HL-60 (cell line): ENCODE results near the gene CNNM1.

Experiments
- DNase-seq, 2 experiments: peaks; one replicate each; pipeline ENCODE4 v3.0.0-alpha.2; 2010 to 2020; ENCODE audit warnings: low read depth in 1 of 2, low spot score in 1 of 2
- H3K27ac ChIP-seq: fragments of 250-450 bp; sonication (Bioruptor Pico); replicated peaks from 2 replicates; pipeline ENCODE4 v1.5.1; 2020; ENCODE audit warnings: mild to moderate bottlenecking, moderate library complexity
- H3K27me3 ChIP-seq: fragments of 250-450 bp; sonication (Bioruptor Pico); 2 replicates; pipeline ENCODE4 v1.5.1; 2021; ENCODE audit warnings: mild to moderate bottlenecking, moderate library complexity; ENCODE audit not compliant: insufficient read depth, poor library complexity, severe bottlenecking
- H3K4me3 ChIP-seq: replicated peaks from 2 replicates; pipeline ENCODE4 v1.5.1; 2011; ENCODE audit warnings: mild to moderate bottlenecking, control low read depth, low read length; ENCODE audit not compliant: insufficient read depth
- GABPA ChIP-seq: IDR thresholded peaks from 2 replicates; pipeline ENCODE4 v1.6.1; 2012; ENCODE audit warnings: low read depth
- POLR2AphosphoS5 ChIP-seq: IDR thresholded peaks from 2 replicates; pipeline ENCODE4 v1.6.1; 2012; ENCODE audit warnings: low read depth
- SPI1 ChIP-seq: IDR thresholded peaks from 2 replicates; pipeline ENCODE4 v1.6.1; 2012; ENCODE audit warnings: low read depth, mild to moderate bottlenecking, borderline replicate concordance
- TF ChIP-seq, protein P1 (sequence below): IDR thresholded peaks from one replicate; pipeline ENCODE4 v1.5.1; 2011; ENCODE audit warnings: low read length, control low read depth, inconsistent platforms; ENCODE audit not compliant: insufficient read depth
- TF ChIP-seq, protein P2 (sequence below): IDR thresholded peaks from 2 replicates; pipeline ENCODE4 v1.6.1; 2012; ENCODE audit warnings: low read depth; ENCODE audit not compliant: insufficient replicate concordance

Gene CNNM1

DNA sequence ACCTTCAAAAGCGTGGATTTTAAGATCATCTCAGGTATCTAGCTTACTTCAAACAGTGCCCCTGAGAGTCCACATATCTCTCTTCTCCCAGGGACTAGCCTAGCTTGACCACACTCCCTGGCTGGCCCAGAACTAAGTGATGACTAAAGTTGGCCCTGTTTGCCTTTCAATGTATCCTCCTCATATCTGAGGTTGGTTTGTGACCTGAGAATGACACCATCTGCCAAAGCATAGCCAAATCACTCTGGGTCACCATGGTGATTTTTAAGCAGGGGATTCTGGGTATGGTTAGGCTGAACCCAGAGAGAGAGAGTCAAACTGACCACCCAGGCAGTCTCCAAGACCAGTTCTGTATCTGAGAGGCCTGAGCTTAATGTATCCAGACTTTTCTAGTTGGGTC is 16.2 kb downstream of the CNNM1 start:
- no peak for DNase-seq
- TF ChIP-seq, protein P1, sequence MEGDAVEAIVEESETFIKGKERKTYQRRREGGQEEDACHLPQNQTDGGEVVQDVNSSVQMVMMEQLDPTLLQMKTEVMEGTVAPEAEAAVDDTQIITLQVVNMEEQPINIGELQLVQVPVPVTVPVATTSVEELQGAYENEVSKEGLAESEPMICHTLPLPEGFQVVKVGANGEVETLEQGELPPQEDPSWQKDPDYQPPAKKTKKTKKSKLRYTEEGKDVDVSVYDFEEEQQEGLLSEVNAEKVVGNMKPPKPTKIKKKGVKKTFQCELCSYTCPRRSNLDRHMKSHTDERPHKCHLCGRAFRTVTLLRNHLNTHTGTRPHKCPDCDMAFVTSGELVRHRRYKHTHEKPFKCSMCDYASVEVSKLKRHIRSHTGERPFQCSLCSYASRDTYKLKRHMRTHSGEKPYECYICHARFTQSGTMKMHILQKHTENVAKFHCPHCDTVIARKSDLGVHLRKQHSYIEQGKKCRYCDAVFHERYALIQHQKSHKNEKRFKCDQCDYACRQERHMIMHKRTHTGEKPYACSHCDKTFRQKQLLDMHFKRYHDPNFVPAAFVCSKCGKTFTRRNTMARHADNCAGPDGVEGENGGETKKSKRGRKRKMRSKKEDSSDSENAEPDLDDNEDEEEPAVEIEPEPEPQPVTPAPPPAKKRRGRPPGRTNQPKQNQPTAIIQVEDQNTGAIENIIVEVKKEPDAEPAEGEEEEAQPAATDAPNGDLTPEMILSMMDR, result no peak
- no peak overlapping the region for H3K4me3 ChIP-seq
- no peak overlapping the region for H3K27ac ChIP-seq
- H3K27me3 ChIP-seq, result no peaks in the 10 kb centered on the region

DNA sequence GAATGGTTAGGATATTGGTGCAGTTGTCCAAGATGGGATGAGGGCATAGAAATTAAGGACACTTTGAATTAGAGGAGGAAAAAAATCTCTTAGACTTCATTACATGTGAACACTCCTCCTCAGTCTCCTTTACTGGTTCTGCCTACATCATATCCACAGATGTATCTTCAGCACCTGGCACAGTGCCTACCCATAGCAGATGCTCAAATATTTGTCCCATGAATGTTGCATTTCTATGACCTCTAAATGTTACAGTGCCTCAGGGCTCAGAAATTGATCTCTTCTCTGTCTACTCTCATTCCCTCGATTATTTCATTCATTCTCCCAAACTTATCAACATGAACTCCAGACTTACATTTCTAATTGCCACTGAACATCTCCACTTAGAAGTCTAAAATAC is 17.1 kb downstream of the CNNM1 start:
- TF ChIP-seq POLR2AphosphoS5 (no peak), GABPA (no peak), SPI1 (no peak)
- TF ChIP-seq, protein P2, sequence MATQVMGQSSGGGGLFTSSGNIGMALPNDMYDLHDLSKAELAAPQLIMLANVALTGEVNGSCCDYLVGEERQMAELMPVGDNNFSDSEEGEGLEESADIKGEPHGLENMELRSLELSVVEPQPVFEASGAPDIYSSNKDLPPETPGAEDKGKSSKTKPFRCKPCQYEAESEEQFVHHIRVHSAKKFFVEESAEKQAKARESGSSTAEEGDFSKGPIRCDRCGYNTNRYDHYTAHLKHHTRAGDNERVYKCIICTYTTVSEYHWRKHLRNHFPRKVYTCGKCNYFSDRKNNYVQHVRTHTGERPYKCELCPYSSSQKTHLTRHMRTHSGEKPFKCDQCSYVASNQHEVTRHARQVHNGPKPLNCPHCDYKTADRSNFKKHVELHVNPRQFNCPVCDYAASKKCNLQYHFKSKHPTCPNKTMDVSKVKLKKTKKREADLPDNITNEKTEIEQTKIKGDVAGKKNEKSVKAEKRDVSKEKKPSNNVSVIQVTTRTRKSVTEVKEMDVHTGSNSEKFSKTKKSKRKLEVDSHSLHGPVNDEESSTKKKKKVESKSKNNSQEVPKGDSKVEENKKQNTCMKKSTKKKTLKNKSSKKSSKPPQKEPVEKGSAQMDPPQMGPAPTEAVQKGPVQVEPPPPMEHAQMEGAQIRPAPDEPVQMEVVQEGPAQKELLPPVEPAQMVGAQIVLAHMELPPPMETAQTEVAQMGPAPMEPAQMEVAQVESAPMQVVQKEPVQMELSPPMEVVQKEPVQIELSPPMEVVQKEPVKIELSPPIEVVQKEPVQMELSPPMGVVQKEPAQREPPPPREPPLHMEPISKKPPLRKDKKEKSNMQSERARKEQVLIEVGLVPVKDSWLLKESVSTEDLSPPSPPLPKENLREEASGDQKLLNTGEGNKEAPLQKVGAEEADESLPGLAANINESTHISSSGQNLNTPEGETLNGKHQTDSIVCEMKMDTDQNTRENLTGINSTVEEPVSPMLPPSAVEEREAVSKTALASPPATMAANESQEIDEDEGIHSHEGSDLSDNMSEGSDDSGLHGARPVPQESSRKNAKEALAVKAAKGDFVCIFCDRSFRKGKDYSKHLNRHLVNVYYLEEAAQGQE, result no peak
- TF ChIP-seq, protein P1, result no peak
- Histone ChIP-seq H3K27me3 (no peaks in the 10 kb centered on the region), H3K4me3 (no peak overlapping the region), H3K27ac (no peak overlapping the region)
- no peak for DNase-seq

DNA sequence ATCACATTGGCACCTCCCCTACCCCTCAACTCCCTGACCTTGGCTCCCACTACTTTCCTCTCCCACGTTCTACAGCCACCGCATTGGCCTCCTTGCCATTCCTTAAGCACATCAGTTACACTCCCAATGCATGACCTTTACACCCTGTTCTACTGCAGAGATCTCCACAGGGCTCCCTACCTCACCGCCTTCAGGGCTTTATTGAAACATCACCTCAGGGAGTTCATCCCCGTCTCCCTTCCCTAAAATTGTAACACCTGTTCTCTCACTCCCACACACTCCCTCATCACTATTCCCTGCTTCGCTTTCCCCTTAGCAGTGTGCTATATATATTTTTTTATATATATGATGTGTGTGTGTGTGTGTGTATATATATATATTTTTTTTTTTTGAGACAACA is 18.5 kb downstream of the CNNM1 start:
- TF ChIP-seq, protein P2, result no peak
- no peak for TF ChIP-seq SPI1
- H3K4me3 ChIP-seq, result no peak overlapping the region
- no peak for DNase-seq
- no peaks in the 10 kb centered on the region for H3K27me3 ChIP-seq
- H3K27ac ChIP-seq, result no peak overlapping the region

DNA sequence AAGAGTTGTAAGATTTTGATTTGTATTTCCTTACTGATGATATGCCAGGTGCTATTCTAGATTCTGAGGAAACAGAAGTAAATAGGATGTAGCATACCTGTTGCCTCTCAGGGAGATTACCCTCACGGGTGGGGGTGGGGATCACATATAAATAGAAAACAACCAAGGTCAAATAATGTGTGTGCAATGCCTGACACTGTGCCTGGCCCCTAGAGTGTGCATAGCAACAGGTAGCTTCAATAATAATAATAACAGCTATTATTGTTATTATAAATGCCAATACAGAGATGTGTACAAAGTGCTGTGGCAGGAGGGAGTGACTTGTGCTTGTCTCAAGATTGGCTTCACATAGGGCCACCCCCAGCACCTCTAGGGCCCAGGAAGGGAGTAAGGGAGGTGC is 24.0 kb downstream of the CNNM1 start:
- no peak for DNase-seq
- Histone ChIP-seq H3K4me3 (no peak overlapping the region), H3K27ac (no peak overlapping the region), H3K27me3 (peaks cover 11% of the 10 kb centered on the region)
- TF ChIP-seq SPI1, result no peak
- no peak for TF ChIP-seq POLR2AphosphoS5
- TF ChIP-seq, protein P2, result no peak
- TF ChIP-seq GABPA, result no peak
- TF ChIP-seq, protein P1, result no peak
